C4-2B (cell line): Measurements from ENCODE around the gene MRPL11.

Experiments used
- CTCF ChIP-seq: fragments of 450-650 bp; conservative IDR thresholded peaks from 2 replicates; pipeline ENCODE4 v1.5.1; 2017; ENCODE audit warnings: mild to moderate bottlenecking
- ZFX ChIP-seq: fragments of 450-650 bp; IDR thresholded peaks from 2 replicates; pipeline ENCODE4 v1.6.1; 2017

DNA sequence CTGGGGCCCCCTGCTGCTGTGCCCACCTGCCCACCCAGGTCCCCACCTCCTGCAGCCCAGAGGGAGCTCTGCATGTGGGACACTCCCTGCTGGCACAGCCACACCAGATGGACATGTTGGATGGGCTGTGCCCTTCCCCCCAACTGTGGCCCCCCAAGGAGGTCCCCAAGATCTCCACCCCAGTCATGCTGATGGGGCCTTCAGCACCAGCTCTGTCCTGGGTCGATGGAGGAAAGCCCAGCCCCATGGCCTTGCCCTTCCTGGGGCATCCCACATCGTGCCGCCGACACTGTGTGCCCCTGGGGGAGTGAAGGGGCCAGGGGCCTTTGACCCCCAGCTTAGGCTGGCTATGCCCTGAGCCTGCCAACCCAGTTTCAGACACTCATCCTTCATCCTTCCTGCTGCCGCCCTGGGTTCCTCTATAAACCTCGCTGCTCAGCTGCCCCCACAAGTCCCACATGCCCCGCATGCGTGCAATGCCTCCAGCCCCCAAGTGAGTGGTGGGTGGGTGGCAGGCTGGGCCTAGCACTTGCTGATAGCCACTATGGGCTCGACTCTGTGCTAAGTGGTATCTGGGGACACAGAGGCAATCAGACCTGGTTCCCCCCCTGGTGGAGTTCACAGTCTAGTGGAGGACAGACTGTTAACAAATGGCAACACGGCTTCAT lies 37.7 kb upstream of the MRPL11 start:
- TF ChIP-seq CTCF = no peak
- no peak for TF ChIP-seq ZFX
